ENCODE measurements around the gene LSR.

The LSR gene

DNA sequence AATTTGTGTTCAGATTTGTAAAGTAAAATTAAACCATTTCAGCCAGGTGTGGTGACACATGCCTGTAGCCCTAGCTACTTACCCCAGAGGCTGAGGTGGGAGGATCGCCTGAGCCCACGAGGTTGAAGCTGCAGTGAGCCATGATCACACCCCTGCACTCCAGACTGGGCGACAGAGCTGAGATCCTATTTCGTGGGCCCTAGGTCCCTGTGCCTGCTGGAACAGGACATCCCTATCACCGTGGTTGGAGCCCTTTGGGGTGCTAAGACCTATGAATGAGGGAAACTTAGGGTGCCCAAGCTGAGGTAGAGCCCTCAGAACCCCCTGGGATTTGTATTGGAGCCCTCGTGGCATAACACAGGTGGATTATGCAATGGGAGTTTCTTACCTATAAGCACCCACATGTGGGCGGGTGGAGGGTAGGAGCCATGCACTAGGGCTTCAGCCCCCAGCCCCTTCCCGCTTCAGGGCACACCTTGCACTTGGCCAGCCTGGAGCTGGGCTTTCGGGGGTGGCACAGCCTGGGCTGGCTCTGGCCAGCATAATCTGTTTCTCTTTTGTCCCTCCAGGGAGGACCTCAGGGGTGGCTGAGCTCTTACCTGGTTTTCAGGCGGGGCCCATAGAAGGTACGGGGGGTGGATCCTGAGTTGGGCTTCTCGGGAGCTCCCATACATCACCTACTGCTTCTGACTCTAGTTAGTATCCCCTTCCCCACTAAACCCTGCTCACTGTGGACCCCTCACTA, 12.7 kb downstream of the LSR start:
- DNase-seq (ENCODE audit: low spot score): peak; percentile 9
- TF ChIP-seq, protein P1, sequence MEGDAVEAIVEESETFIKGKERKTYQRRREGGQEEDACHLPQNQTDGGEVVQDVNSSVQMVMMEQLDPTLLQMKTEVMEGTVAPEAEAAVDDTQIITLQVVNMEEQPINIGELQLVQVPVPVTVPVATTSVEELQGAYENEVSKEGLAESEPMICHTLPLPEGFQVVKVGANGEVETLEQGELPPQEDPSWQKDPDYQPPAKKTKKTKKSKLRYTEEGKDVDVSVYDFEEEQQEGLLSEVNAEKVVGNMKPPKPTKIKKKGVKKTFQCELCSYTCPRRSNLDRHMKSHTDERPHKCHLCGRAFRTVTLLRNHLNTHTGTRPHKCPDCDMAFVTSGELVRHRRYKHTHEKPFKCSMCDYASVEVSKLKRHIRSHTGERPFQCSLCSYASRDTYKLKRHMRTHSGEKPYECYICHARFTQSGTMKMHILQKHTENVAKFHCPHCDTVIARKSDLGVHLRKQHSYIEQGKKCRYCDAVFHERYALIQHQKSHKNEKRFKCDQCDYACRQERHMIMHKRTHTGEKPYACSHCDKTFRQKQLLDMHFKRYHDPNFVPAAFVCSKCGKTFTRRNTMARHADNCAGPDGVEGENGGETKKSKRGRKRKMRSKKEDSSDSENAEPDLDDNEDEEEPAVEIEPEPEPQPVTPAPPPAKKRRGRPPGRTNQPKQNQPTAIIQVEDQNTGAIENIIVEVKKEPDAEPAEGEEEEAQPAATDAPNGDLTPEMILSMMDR (IDR thresholded peaks at IDR 0.05; ENCODE audit: extremely low read depth, missing control alignments): no peak

DNA sequence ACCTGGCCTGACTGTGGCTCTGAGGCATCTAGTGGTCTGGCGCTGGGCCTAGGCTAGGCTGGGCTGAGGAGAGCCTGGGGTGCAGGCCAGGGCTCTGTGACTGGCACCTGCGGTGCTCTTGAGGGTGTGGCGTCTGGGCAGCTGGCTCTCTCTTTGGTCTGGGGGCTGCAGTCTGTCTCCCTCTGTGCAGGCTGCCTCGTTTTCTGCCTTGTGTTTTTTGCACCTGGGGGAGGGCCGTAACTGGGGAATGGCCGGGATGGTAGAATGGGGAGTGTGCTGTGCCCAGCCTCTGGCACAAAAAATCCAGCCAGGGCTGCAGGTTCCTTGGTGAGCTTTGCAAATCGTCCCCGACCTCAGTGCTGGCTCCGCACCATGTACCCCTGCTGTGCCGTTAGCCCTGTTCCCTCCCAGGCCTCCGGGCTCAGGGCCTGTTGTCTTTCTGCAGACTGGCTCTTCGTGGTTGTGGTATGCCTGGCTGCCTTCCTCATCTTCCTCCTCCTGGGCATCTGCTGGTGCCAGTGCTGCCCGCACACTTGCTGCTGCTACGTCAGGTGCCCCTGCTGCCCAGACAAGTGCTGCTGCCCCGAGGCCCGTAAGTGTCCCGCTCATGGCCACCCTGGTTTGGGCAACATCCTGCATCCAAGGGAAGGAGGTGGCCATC, 13.4 kb downstream of the LSR start:
- TF ChIP-seq, protein P1 (IDR thresholded peaks at IDR 0.05; ENCODE audit: extremely low read depth, missing control alignments): no peak
- DNase-seq (ENCODE audit: low spot score): no peak

DNA sequence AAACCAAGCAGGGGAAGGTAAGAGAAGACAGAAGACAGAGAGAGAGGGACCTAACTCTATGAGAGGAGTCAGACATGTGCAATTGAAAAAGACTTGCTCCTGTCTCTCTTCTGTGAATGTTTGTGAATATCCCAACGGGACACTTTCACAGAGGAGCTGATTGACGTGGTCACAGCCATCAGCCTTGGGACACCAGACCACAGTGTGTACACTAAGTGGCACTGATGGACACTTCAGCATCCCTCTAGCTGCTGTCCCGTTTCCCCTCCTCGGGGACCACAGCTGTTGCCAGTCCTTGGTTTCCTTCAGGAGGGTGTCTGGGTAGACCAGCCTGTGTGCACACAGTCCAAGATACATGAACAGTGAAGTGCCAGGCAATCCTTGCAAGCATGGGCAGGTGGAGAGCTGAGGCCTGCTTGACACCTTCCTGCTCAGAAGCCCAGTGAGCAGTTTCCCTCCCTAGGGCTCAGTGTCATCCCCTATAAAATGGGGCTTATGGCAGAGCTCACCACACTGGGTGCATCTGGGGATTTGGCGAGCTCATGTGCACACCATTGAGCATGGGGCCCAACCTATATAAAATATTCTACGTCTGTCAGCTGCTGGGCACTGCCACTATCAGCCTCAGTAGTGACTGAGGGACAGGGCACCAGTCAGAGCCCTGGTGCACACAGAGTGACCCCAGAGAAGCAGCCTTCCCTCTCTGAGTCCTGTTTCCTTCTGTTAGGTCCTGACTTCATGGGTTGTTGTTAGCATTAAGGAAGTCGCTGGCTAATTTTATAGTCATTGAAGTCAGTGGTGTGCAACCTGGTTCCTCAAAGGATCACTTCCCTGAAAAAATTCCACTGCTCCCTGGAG, 15.7 kb downstream of the LSR start:
- no peak for DNase-seq (ENCODE audit: low spot score)
- TF ChIP-seq, protein P1 (IDR thresholded peaks at IDR 0.05; ENCODE audit: extremely low read depth, missing control alignments): no peak

DNA sequence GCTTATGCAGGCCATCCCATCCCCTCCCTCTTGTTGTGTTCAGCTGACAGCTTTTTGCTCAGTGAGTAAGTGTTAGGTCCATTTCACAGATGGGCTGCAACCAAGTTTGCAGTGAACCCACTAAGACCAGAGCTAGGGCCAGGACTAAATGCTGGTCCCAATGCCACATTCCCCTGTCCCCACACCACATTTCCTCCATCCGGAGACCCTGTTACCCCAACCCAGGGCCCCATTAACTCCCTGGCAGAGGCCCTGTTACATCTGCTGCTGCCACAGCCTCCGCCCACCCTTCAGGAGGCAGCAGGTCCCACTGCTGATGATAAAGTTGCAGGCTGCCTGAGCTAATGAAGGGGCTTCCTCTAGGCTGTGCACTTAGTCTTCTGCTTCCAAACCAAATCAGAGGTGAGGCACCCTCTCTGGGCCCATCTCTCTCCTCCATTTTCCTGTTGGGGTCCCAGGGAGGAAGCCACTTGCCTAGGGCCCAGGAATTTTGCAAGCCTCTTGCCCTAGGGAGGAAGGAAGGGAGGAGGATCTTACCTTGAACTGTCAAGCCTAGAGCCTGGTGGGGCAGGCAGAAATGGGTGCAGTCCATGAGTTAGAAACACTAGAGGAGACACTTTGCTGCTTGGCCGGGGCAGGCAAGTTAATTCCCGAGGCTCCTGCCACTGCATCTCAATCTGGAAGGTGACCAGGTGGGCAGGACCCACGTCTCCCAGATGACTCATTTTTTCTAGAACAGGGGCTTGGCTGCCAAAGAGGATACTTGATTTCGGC, 16.5 kb downstream of the LSR start:
- DNase-seq (ENCODE audit: low spot score): no peak
- TF ChIP-seq, protein P1 (IDR thresholded peaks at IDR 0.05; ENCODE audit: extremely low read depth, missing control alignments): no peak

DNA sequence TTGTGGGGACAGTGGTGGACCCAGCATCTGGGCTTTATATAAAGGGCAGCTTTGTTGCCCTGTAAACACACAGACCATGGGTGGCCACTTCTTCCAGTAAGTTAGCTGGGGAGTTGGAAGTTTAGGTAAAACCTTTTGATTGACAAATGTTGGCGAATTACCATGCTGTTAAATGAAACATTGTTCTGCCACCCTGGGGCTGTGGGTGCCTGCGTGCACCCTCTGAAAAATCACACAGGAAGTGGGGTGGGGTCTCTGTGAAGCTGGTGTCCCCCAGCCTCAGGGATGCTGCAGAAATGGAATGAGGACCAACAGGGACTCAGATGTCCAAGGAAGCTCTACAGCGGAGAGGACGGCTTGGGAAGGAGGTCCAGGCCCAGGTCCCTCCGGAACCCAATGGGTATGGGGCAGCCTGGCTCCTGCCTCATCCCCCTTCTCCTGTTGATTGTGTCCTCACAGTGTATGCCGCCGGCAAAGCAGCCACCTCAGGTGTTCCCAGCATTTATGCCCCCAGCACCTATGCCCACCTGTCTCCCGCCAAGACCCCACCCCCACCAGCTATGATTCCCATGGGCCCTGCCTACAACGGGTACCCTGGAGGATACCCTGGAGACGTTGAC, 17.2 kb downstream of the LSR start:
- TF ChIP-seq, protein P1 (IDR thresholded peaks at IDR 0.05; ENCODE audit: extremely low read depth, missing control alignments): no peak
- DNase-seq (ENCODE audit: low spot score): no peak

DNA sequence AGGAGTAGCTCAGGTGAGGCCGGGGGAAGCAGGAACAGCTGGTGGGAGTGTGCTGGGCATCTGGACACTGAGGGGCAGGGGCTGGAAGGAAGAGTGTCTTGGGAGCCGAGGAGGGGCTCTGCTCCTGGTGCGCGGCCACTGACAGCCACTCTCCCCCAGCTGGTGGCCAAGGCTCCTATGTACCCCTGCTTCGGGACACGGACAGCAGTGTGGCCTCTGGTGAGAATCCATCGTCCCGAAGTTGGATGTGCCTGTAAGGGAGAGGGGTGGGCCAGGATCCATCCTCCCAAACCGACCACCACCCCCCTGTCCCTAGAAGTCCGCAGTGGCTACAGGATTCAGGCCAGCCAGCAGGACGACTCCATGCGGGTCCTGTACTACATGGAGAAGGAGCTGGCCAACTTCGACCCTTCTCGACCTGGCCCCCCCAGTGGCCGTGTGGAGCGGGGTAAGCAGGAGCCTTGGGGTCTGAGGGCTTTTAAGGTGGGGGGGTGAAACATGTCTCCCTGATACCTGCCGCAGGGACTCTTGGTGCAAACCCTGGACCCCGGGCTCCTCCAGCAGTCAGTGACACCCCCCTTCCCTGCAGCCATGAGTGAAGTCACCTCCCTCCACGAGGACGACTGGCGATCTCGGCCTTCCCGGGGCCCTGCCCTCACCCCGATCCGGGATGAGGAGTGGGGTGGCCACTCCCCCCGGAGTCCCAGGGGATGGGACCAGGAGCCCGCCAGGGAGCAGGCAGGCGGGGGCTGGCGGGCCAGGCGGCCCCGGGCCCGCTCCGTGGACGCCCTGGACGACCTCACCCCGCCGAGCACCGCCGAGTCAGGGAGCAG, 17.9 kb downstream of the LSR start:
- no peak for DNase-seq (ENCODE audit: low spot score)
- TF ChIP-seq, protein P1 (IDR thresholded peaks at IDR 0.05; ENCODE audit: extremely low read depth, missing control alignments): no peak

All from GM20000 (cell line).